COR-L47 (cell line): Measurements from ENCODE around the gene ANXA11.
"Not testable (repeated sequence)": the region's sequence is repeated elsewhere in the genome, so short reads cannot be mapped to it uniquely, and the experiment has no call there.

Experiments
- DNase-seq: peaks from one replicate; lab custom pipeline; 2025; lab: John Stamatoyannopoulos, UW

The ANXA11 gene

GRCh38 chr10:80205477-80206276, at the start of gene ANXA11:
Gene ANXA11, minus strand, starts transcription at chr10:80205537. Its CDS starts 32,676 bp downstream, at chr10:80172861.
- peak; percentile 26 for DNase-seq

GRCh38 chr10:80254726-80255125, 49.4 kb upstream of the ANXA11 start:
- DNase-seq: not testable (repeated sequence)

DNA sequence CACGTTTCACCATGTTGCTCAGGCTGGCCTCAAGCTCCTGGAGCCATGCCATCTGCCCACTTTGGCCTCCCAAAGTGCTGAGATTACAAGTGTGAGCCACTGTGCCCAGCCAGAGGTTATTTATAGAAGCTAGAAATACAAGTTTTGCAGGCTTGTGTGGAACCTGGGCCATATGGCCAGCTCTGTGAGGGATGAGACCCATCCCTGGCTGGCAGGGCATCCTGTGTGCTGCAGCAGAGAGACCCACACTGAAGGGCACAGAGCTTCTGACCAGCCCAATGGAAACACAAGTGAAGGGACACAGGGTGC, 48.6 kb upstream of the ANXA11 start:
- not testable (repeated sequence) for DNase-seq

- DNase-seq: no peak
These were observed 48.1 kb upstream of the ANXA11 start for GRCh38 chr10:80253266-80253962.

GRCh38 chr10:80252296-80252887, 47.1 kb upstream of the ANXA11 start:
- DNase-seq: no peak

GRCh38 chr10:80251703-80252280, 46.5 kb upstream of the ANXA11 start:
- DNase-seq: not testable (repeated sequence)

- DNase-seq: not testable (repeated sequence)
These were observed 45.1 kb upstream of the ANXA11 start for GRCh38 chr10:80250399-80250798.

DNA sequence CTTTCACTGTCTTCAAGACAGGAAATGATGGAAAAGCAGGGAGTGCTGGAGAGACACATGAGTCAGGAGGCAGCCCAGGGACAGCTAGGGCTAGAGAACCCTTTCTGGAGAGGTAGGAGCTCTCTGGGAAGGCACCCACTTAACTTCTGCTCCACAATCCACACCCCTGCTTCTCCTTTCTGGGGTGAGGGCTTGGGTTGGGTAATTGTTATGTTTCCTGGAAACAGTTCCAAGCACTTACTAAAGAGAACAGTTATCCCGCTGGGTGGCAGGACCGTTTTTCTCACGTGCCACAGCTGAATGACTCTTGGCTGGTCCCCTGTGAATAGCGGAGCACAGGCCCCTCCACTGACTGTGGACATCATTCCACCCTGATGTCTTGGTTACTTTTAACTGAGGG, 44.6 kb upstream of the ANXA11 start:
- DNase-seq: not testable (repeated sequence)

DNA sequence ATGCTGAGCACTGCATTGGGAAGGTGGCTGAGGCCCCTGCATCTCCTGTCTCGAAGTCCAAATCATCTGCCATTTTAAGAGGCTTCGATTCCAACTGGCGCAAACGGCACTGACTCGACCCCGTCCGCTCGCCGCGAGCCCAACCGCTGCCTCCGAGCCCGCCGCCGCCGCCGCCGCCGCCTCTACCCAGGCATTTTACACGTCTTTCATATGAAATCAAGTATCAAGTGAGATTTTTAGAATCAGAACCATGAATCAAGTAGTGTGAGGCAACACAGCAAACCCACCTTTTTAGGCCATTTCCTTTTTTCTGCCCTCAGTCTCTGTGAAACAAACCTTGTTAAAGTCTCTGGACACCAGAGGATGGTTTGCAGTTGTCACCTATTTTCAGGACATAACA, 42.3 kb upstream of the ANXA11 start:
- DNase-seq: not testable (repeated sequence)

GRCh38 chr10:80244371-80244770, 39.0 kb upstream of the ANXA11 start:
- not testable (repeated sequence) for DNase-seq

GRCh38 chr10:80242341-80242740, 37.0 kb upstream of the ANXA11 start:
- DNase-seq: not testable (repeated sequence)

DNA sequence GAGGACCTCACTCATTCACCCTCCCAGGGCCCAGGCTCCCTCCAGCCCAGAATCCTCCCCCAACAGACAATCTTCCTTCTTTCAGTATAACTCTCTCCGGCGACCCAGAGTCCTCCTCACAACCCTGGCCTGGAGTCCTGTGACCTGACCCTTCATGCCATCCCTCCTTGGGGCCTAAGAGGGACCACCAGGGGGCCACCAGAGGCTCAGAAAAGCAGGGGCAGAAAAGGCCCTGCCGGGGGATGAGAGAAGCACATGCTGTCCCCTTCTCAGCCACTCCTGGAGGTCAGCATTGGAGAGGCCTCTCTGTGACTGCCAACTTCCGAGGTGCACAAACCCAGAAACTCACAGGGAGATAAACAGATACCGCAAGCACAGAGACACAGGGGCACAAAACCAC, 31.1 kb upstream of the ANXA11 start:
- DNase-seq: not testable (repeated sequence)

GRCh38 chr10:80234331-80235235, 29.2 kb upstream of the ANXA11 start:
- DNase-seq: not testable (repeated sequence)

DNA sequence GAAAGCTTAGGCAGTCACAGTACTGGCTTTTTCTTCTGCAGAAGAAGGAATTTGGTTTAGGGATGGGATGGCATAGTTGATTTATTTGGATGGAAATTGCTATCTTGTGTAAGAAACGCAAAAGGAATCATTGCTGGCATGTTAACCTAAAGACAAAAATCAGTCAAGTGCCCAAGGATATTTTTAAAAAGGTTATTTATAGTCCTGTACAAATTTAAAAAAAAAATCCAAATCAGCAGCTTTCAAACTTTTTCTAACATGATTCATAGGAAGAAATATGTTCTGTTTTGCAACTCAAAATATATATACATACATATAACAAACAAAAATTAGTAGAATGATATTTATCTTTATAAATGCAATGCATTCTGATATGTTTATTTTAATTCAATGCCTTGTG, 28.5 kb upstream of the ANXA11 start:
- DNase-seq: not testable (repeated sequence)

GRCh38 chr10:80226723-80227122, 21.4 kb upstream of the ANXA11 start:
- not testable (repeated sequence) for DNase-seq

GRCh38 chr10:80223031-80223419, 17.7 kb upstream of the ANXA11 start:
- not testable (repeated sequence) for DNase-seq

DNA sequence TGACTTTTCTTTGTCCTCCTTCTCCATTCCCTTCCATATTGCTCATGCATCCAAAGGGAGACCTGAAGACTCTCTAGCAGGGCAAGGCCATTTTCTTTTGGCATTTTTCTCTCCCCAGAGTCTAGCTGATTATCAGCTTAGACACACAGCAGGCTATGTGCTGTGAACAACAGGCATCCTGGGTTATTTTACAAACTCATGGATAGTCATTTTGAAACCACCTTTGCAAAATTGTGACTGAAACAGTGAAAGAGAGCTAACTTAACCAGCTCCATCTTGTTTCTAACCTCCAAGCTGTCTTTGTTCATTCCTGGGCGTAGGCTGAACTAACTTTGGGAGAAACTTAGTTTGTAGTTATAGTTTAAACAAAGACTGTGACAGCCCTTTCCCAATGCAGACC, 13.5 kb upstream of the ANXA11 start:
- not testable (repeated sequence) for DNase-seq

- DNase-seq: not testable (repeated sequence)
These were observed 9.1 kb upstream of the ANXA11 start for GRCh38 chr10:80214368-80214982.

GRCh38 chr10:80212535-80213115, 7.3 kb upstream of the ANXA11 start:
- not testable (repeated sequence) for DNase-seq

GRCh38 chr10:80211786-80212185, 6.4 kb upstream of the ANXA11 start:
- DNase-seq: no peak

DNA sequence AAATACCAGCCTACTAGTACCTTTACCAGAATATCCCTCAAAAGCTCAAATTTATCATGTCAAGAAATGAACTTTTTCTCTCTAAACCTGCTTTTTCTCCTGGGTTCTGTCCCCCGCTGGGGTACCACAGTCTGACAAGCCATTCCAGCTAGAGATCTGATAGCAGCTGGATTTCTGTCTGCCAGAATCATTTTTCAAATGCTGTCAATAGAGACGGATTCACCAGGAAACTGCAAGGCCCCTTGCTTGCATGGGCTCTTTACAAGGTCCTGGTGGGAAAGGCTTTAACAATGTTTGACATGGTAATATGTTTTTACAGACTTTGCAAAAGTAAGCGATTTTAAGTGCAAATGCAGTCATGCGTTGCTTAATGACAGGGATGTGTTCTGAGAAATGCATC, 4.9 kb upstream of the ANXA11 start:
- no peak for DNase-seq
